ENCODE data around the gene PRKACA.

PRKACA gene

DNA sequence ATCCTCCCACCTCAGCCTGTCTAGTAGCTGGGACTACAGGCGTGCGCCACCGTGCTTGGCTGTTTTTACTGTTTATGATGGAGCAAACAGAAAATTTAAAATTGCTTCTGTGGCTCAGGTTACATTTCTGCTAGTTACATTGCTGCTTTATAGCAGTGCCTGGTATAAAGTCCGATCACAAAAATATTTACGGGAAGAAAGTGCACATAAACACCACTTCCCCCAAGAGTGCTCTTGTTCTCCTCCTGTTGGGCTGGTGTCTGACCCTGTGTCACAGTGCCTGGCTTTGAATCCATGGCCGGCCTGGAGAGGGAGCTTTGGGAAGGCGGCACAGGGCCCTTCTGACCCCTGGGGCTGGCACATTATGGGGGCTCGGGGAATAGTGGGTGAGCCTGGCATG, 11.9 kb downstream of the PRKACA start:
- TF ChIP-seq MYC (IDR thresholded peaks at IDR 0.05; ENCODE audit: low read depth, low read length) (no peak), POLR2A (IDR thresholded peaks at IDR 0.05; ENCODE audit: extremely low read depth, insufficient read length) (no peak)
- TF ChIP-seq, protein P1, sequence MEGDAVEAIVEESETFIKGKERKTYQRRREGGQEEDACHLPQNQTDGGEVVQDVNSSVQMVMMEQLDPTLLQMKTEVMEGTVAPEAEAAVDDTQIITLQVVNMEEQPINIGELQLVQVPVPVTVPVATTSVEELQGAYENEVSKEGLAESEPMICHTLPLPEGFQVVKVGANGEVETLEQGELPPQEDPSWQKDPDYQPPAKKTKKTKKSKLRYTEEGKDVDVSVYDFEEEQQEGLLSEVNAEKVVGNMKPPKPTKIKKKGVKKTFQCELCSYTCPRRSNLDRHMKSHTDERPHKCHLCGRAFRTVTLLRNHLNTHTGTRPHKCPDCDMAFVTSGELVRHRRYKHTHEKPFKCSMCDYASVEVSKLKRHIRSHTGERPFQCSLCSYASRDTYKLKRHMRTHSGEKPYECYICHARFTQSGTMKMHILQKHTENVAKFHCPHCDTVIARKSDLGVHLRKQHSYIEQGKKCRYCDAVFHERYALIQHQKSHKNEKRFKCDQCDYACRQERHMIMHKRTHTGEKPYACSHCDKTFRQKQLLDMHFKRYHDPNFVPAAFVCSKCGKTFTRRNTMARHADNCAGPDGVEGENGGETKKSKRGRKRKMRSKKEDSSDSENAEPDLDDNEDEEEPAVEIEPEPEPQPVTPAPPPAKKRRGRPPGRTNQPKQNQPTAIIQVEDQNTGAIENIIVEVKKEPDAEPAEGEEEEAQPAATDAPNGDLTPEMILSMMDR (IDR thresholded peaks at IDR 0.05; ENCODE audit: low read depth, low read length) = no peak
- TF ChIP-seq, protein P2, sequence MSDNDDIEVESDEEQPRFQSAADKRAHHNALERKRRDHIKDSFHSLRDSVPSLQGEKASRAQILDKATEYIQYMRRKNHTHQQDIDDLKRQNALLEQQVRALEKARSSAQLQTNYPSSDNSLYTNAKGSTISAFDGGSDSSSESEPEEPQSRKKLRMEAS (IDR thresholded peaks at IDR 0.05; ENCODE audit: low read depth, low read length) = no peak
- DNase-seq (ENCODE audit: low read depth) = no peak

DNA sequence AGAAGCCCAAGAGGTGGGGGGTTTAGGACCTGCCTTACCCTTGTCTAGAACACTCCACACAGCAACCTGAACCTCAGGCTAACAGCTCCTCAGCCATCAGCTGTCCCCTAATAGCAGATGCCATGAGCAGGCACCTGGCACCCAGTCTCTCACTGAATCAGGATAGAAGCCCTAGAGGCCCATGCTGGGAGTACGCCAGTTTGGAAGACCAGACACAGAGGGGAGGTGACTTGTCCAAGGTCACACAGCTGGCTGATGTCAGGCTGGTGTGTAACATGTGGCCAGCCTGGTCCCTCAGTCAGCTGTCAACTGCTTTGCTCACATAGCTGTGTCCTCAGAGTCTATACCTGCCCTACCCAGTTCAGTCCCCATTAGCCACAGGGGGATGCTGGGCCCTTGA, 14.3 kb downstream of the PRKACA start:
- DNase-seq (ENCODE audit: low read depth) = peak; percentile 9
- TF ChIP-seq, protein P2 (IDR thresholded peaks at IDR 0.05; ENCODE audit: low read depth, low read length) = no peak
- TF ChIP-seq MYC (IDR thresholded peaks at IDR 0.05; ENCODE audit: low read depth, low read length) (no peak), POLR2A (IDR thresholded peaks at IDR 0.05; ENCODE audit: extremely low read depth, insufficient read length) (no peak)
- TF ChIP-seq, protein P1 (IDR thresholded peaks at IDR 0.05; ENCODE audit: low read depth, low read length) = no peak
- H3K4me3 ChIP-seq (ENCODE audit: low read depth, low read length) = no peak overlapping the region

More for the DNA sequence above, 11.9 kb downstream of the PRKACA start:
- H3K4me3 ChIP-seq (ENCODE audit: low read depth, low read length) = no peak overlapping the region

DNA sequence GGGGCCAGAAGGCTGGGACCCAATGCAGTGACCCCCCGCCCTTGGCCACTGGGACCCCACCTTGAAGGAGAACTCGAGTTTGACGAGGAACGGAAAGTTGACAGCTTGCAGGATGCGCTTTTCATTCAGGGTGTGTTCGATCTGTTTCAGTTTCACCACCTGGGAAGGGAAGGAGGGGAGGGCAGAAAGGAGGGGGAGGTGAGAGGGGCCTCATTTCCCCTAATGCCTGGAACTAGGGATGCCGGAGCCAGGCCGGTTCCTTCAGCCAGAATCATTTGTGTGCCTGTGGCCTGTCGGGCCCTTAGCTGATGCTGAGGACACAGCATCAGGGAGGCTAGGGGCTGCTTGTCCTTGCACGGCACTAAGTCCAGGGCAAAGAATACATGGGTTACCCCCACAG, 14.8 kb downstream of the PRKACA start:
- no peak for DNase-seq (ENCODE audit: low read depth)
- H3K4me3 ChIP-seq (ENCODE audit: low read depth, low read length) = no peak overlapping the region
- TF ChIP-seq POLR2A (IDR thresholded peaks at IDR 0.05; ENCODE audit: extremely low read depth, insufficient read length) (no peak), MYC (IDR thresholded peaks at IDR 0.05; ENCODE audit: low read depth, low read length) (no peak)
- TF ChIP-seq, protein P1 (IDR thresholded peaks at IDR 0.05; ENCODE audit: low read depth, low read length) = no peak
- TF ChIP-seq, protein P2 (IDR thresholded peaks at IDR 0.05; ENCODE audit: low read depth, low read length) = no peak

DNA sequence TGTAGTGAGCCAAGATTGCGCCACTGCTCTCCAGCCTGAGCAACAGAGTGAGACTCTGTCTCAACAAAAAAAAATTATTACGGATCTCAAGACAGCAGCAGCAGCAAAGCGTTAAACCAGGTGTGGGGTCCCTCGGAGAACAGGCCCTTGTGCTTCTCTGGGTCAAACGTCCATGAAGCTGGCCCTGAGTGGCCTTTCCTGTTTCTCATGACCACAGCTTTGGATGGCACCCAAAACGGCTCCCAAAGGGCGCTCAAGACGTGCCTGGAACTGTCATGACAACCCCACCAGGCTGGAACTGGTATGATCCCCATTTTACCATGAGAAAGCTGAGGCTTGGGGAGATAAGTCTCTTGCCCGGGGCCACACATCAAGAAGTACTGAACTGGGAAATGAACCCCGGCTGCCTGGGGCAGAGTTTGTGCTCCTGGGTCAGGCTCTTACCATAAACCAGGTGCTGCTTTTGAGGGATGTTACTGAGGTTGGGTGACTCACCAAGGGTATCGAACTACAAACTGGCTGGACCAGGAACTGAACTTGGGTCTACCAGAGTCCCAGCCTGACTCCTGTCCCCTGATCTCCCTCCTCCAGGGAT, 15.4 kb downstream of the PRKACA start:
- DNase-seq (ENCODE audit: low read depth) = peak; percentile 0
- no peak overlapping the region for H3K4me3 ChIP-seq (ENCODE audit: low read depth, low read length)
- no peak for TF ChIP-seq MYC (IDR thresholded peaks at IDR 0.05; ENCODE audit: low read depth, low read length)
- TF ChIP-seq POLR2A (IDR thresholded peaks at IDR 0.05; ENCODE audit: extremely low read depth, insufficient read length) = no peak
- TF ChIP-seq, protein P2 (IDR thresholded peaks at IDR 0.05; ENCODE audit: low read depth, low read length) = no peak
- TF ChIP-seq, protein P1 (IDR thresholded peaks at IDR 0.05; ENCODE audit: low read depth, low read length) = no peak

DNA sequence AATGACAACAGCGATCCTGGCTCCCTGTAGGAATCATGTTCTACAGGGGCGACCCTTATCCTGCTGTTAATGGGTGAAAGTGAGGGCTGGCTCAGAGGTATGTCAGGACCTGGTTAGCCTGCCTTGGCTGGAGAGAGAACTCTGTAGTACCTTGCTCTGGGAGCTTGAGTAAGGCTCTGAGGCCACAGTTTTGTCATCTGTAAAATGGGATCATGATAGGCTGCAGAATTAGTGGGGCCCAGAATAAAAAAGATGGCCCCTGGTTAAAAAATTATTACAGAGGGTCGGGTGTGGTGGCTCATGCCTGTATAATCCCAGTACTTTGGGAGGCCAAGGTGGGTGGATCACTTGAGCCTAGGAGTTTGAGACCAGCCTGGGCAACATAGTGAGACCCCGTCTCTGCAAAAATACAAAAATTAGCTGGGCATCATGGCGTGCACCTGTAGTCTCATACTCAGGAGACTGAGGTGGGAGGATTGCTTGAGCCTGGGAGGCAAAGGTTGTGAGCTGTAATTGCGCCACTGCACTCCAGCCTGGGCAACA, 16.5 kb downstream of the PRKACA start:
- H3K4me3 ChIP-seq (ENCODE audit: low read depth, low read length) = no peak overlapping the region
- no peak for DNase-seq (ENCODE audit: low read depth)
- TF ChIP-seq, protein P2 (IDR thresholded peaks at IDR 0.05; ENCODE audit: low read depth, low read length) = no peak
- TF ChIP-seq MYC (IDR thresholded peaks at IDR 0.05; ENCODE audit: low read depth, low read length) = no peak
- TF ChIP-seq POLR2A (IDR thresholded peaks at IDR 0.05; ENCODE audit: extremely low read depth, insufficient read length) = no peak
- TF ChIP-seq, protein P1 (IDR thresholded peaks at IDR 0.05; ENCODE audit: low read depth, low read length) = no peak

All from NB4 (cell line).